HepG2 (cell line): ENCODE measurements around the gene UBXN2A. TPM values are rescaled to one million over a fixed set of nuclear protein-coding genes. Genes with fewer than 3 reads are reported as not detected.
A peak's percentile ranks its signal among the peaks of the same experiment; 100 is the strongest.

Experiments used
- AKAP8 ChIP-seq: sonication (generic); formaldehyde crosslinking; IDR thresholded peaks from 2 replicates; pipeline ENCODE4 v1.5.1; 2020; ENCODE audit warnings: mild to moderate bottlenecking, missing genetic modification reagents
- CREBL2 ChIP-seq: sonication (generic); formaldehyde crosslinking; IDR thresholded peaks from 2 replicates; pipeline ENCODE4 v1.8.1; 2023; ENCODE audit warnings: missing genetic modification reagents, mild to moderate bottlenecking, borderline replicate concordance
- ETS1 ChIP-seq: sonication (generic); formaldehyde crosslinking; IDR thresholded peaks from 2 replicates; pipeline ENCODE4 v1.4.0; 2020; ENCODE audit warnings: missing genetic modification reagents
- HNRNPLL ChIP-seq: fragments of 200-400 bp; formaldehyde crosslinking; IDR thresholded peaks from 2 replicates; pipeline ENCODE4 v1.6.1; 2017; ENCODE audit warnings: mild to moderate bottlenecking, low read depth, low read length; ENCODE audit not compliant: poor library complexity, severe bottlenecking
- PHF21A ChIP-seq: sonication (generic); formaldehyde crosslinking; IDR thresholded peaks from 2 replicates; pipeline ENCODE4 v1.5.0; 2020; ENCODE audit warnings: mild to moderate bottlenecking, missing genetic modification reagents
- SMAD9 ChIP-seq: sonication (generic); formaldehyde crosslinking; IDR thresholded peaks from 2 replicates; pipeline ENCODE4 v1.5.1; 2020; ENCODE audit warnings: mild to moderate bottlenecking, missing genetic modification reagents
- TP53 ChIP-seq: sonication (generic); formaldehyde crosslinking; conservative IDR thresholded peaks from 2 replicates; pipeline ENCODE4 v1.4.0; 2020; ENCODE audit warnings: missing genetic modification reagents
- ZBTB49 ChIP-seq: sonication (generic); formaldehyde crosslinking; IDR thresholded peaks from 2 replicates; pipeline ENCODE4 v1.4.0; 2020; ENCODE audit warnings: missing genetic modification reagents, borderline replicate concordance
- ZNF20 ChIP-seq: sonication (generic); formaldehyde crosslinking; IDR thresholded peaks from 2 replicates; pipeline ENCODE4 v1.4.0; 2020; ENCODE audit warnings: mild to moderate bottlenecking, moderate library complexity, missing genetic modification reagents
- ZNF225 ChIP-seq: sonication (generic); formaldehyde crosslinking; IDR thresholded peaks from 2 replicates; pipeline ENCODE4 v1.4.0; 2020; ENCODE audit warnings: mild to moderate bottlenecking, missing genetic modification reagents
- ZNF263 ChIP-seq: sonication (generic); formaldehyde crosslinking; IDR thresholded peaks from 2 replicates; pipeline ENCODE4 v1.4.0; 2020; ENCODE audit warnings: missing genetic modification reagents
- ZNF280D ChIP-seq: sonication (generic); formaldehyde crosslinking; IDR thresholded peaks from 2 replicates; pipeline ENCODE4 v1.5.1; 2020; ENCODE audit warnings: mild to moderate bottlenecking, missing genetic modification reagents
- ZNF296 ChIP-seq: sonication (generic); formaldehyde crosslinking; conservative IDR thresholded peaks from 2 replicates; pipeline ENCODE4 v1.5.0; 2020; ENCODE audit warnings: mild to moderate bottlenecking, missing genetic modification reagents
- ZNF431 ChIP-seq: sonication (generic); formaldehyde crosslinking; IDR thresholded peaks from 2 replicates; pipeline ENCODE4 v1.9.0; 2022; ENCODE audit warnings: missing genetic modification reagents, low read depth, mild to moderate bottlenecking, borderline replicate concordance
- ZNF597 ChIP-seq: sonication (generic); formaldehyde crosslinking; IDR thresholded peaks from 2 replicates; pipeline ENCODE4 v1.5.0; 2020; ENCODE audit warnings: missing genetic modification reagents
- ZNF710 ChIP-seq: sonication (generic); formaldehyde crosslinking; IDR thresholded peaks from 2 replicates; pipeline ENCODE4 v1.5.0; 2020; ENCODE audit warnings: mild to moderate bottlenecking, missing genetic modification reagents, borderline replicate concordance
- ZSCAN21 ChIP-seq: sonication (generic); formaldehyde crosslinking; IDR thresholded peaks from 2 replicates; pipeline ENCODE4 v1.8.0; 2022; ENCODE audit warnings: mild to moderate bottlenecking, missing genetic modification reagents, moderate library complexity, borderline replicate concordance
- ZSCAN22 ChIP-seq: sonication (generic); formaldehyde crosslinking; IDR thresholded peaks from 2 replicates; pipeline ENCODE4 v1.4.0; 2020; ENCODE audit warnings: mild to moderate bottlenecking, missing genetic modification reagents
- polyA plus RNA-seq, 8 experiments: library from polyadenylated mRNA; depleted of rRNA in 3 of 8; stranded (reverse) in 7 of 8; unstranded in 1 of 8; fragments of >200 nt; fragmentation: Illumina TruSeq in 4 of 8; extraction: Trizol in 4 of 8; gene quantifications; 2 replicates each; pipeline versions ENCODE4 v1.2.1 to v1.2.3, GENCODE V29; 2011 to 2016; ENCODE audit warnings: low read depth in 4 of 8, missing spikeins in 1 of 8, mixed read lengths in 1 of 8; ENCODE audit not compliant: insufficient read depth in 1 of 8
- total RNA-seq, 5 experiments: library from RNA; depleted of rRNA; stranded (reverse); fragments of >200 nt; fragmentation: Illumina TruSeq; extraction: Trizol; gene quantifications; 2 replicates each; pipeline ENCODE4 v1.2.3, GENCODE V29; 2016; ENCODE audit warnings: low read depth in 1 of 5

The UBXN2A gene
- total and polyA plus RNA-seq, 2 of the 13 experiments (the other 11 are each of a cell fraction or from before 2014, with no cell fraction given): 8.3 to 20.9 TPM

GRCh38 chr2:24046930-24047702 lies 106.9 kb downstream of the UBXN2A start, which contains the start of gene WDCP (continued):
- peak; percentile 25; the same call in 1 of the 2 replicates for TF ChIP-seq ZBTB49 (CRISPR knock-in tag)
- no peak for TF ChIP-seq AKAP8 (CRISPR knock-in tag)
- TF ChIP-seq ETS1: 0 out of 2 replicates have a peak, but pooled peaks have one; percentile 86
- peak; percentile 68; the same call in 1 of the 2 replicates for TF ChIP-seq ZNF710 (CRISPR knock-in tag)
- TF ChIP-seq ZSCAN22: no peak
- TF ChIP-seq SMAD9 (CRISPR knock-in tag): no peak
- TF ChIP-seq ZNF431 (CRISPR knock-in tag): no peak
- peak; percentile 70 for TF ChIP-seq ZSCAN21
- TF ChIP-seq ZNF263: no peak
- TF ChIP-seq ZNF296 (CRISPR knock-in tag): no peak
- no peak for TF ChIP-seq PHF21A (CRISPR knock-in tag)
- TF ChIP-seq HNRNPLL: peak; percentile 51
- 0 out of 2 replicates have a peak, but pooled peaks have one; percentile 20 for TF ChIP-seq TP53
- TF ChIP-seq CREBL2 (CRISPR knock-in tag): no peak
- TF ChIP-seq ZNF280D: no peak
- TF ChIP-seq ZNF225 (CRISPR knock-in tag): peak; percentile 75; the same call in 1 of the 2 replicates
- TF ChIP-seq ZNF597 (CRISPR knock-in tag): no peak
- no peak for TF ChIP-seq ZNF20
